OCI-LY3 (cell line): Measurements from ENCODE around the gene MOGAT3.

ENCODE experiments used
- EZH2phosphoT487 ChIP-seq: fragments of 200-600 bp; shearing (Covaris generic); IDR thresholded peaks from 2 replicates; pipeline ENCODE4 v1.6.1; 2018; ENCODE audit warnings: antibody characterized with exemption, mixed run types, low read depth
- TF ChIP-seq, protein P1 (sequence below): fragments of 200-600, 300-600 bp; sonication (generic); IDR thresholded peaks from 2 replicates; pipeline ENCODE4 v1.5.1; 2014; ENCODE audit warnings: antibody characterized with exemption, low read length, low read depth

DNA sequence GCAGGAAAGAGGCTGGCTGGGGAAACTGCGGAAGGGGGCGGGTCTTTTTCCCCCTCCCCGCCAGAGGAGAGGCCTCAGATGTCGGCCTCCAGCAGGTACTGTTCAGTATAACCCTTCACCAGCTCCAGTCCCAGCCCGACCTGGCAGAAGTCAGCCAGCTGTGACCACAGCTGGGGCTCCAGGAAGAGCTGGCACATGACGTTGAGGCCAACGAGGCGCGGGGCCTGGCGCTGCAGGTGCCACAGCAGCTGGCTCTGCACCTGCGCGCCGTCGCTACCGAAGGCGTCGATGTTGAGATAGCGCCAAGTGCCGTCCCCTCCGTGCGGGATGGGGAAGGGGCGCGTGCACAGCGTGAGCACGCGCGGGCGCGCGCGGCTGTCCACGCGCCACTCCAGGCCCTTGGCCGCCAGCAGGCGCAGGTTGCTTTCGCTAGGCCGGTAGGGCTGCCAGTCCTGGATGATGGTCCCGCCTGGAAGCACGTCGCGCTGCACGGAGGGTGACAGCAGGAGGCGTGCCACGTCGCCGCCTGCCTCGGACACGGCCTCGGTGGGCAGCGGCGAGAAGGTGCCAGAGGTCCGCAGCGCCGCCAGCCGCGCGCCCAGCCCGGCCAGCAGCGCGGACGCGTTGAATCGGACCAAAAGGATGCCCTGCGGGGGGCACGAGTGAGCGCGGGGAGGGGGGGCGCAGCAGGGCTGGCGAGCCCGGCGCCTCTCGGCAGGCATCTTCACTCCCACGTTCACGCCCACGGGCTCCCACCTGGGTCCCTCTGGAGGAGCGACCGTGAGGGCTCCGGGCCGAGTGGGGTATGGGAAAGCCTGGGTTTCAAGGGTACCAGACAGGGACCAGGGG lies 28.6 kb downstream of the MOGAT3 start:
- TF ChIP-seq, protein P1, sequence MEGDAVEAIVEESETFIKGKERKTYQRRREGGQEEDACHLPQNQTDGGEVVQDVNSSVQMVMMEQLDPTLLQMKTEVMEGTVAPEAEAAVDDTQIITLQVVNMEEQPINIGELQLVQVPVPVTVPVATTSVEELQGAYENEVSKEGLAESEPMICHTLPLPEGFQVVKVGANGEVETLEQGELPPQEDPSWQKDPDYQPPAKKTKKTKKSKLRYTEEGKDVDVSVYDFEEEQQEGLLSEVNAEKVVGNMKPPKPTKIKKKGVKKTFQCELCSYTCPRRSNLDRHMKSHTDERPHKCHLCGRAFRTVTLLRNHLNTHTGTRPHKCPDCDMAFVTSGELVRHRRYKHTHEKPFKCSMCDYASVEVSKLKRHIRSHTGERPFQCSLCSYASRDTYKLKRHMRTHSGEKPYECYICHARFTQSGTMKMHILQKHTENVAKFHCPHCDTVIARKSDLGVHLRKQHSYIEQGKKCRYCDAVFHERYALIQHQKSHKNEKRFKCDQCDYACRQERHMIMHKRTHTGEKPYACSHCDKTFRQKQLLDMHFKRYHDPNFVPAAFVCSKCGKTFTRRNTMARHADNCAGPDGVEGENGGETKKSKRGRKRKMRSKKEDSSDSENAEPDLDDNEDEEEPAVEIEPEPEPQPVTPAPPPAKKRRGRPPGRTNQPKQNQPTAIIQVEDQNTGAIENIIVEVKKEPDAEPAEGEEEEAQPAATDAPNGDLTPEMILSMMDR, result no peak
- TF ChIP-seq EZH2phosphoT487, result no peak
